AG08395 (cell line): ENCODE measurements around the gene SPATA19.

ENCODE experiments used
- DNase-seq: peaks from one replicate; pipeline ENCODE4 v3.0.0; 2012; ENCODE audit warnings: mixed read lengths, low spot score

SPATA19 gene

GRCh38 chr11:133818302-133818701 lies 27.0 kb downstream of the SPATA19 start:
- DNase-seq: no peak

- no peak for DNase-seq
Observed at GRCh38 chr11:133817449-133817848, 27.9 kb downstream of the SPATA19 start.

- DNase-seq: no peak
Observed at GRCh38 chr11:133816146-133816870, 29.0 kb downstream of the SPATA19 start.

- DNase-seq: no peak
Observed at GRCh38 chr11:133815636-133816035, 29.7 kb downstream of the SPATA19 start.

- DNase-seq: no peak
Observed at GRCh38 chr11:133814588-133815100, 30.7 kb downstream of the SPATA19 start.

- DNase-seq: no peak
Observed at GRCh38 chr11:133811850-133812685, 33.2 kb downstream of the SPATA19 start.

- no peak for DNase-seq
Observed at GRCh38 chr11:133810766-133811165, 34.5 kb downstream of the SPATA19 start.

- no peak for DNase-seq
Observed at GRCh38 chr11:133809569-133810491, 35.5 kb downstream of the SPATA19 start.

GRCh38 chr11:133808393-133809140 lies 36.7 kb downstream of the SPATA19 start:
- no peak for DNase-seq

GRCh38 chr11:133803026-133803425 lies 42.3 kb downstream of the SPATA19 start:
- no peak for DNase-seq

GRCh38 chr11:133801356-133801755 lies 44.0 kb downstream of the SPATA19 start:
- no peak for DNase-seq

- no peak for DNase-seq
Observed at GRCh38 chr11:133800666-133801065, 44.6 kb downstream of the SPATA19 start.

- no peak for DNase-seq
Observed at GRCh38 chr11:133797554-133797953, 47.8 kb downstream of the SPATA19 start.

GRCh38 chr11:133796043-133796795 lies 49.1 kb downstream of the SPATA19 start:
- DNase-seq: no peak

- no peak for DNase-seq
Observed at GRCh38 chr11:133795088-133795487, 50.2 kb downstream of the SPATA19 start.

GRCh38 chr11:133794205-133794604 lies 51.1 kb downstream of the SPATA19 start:
- no peak for DNase-seq

GRCh38 chr11:133793271-133794035 lies 51.9 kb downstream of the SPATA19 start:
- DNase-seq: no peak

- DNase-seq: no peak
Observed at GRCh38 chr11:133790995-133791394, 54.3 kb downstream of the SPATA19 start.
